ENCODE measurements around the gene FRMD8. TPM values are rescaled to one million over a fixed set of nuclear protein-coding genes. Genes with fewer than 3 reads are reported as not detected.

FRMD8 gene
- total RNA-seq, 1 donor from 2014 or later: 53.3 TPM

GRCh38 chr11:65403607-65404121, 17.2 kb downstream of the FRMD8 start:
- Histone ChIP-seq H3K27ac (no peak overlapping the region), H3K4me3 (no peak overlapping the region), H3K9me3 (no peaks in the 10 kb centered on the region), H3K27me3 (no peaks in the 10 kb centered on the region), H3K4me1 (peaks cover 4% of the 10 kb centered on the region), H3K36me3 (peaks cover 0 to 77% of the 10 kb centered on the region in 2 donors)
- no peak for DNase-seq (ENCODE audit: extremely low spot score in 2 of 2)
- TF ChIP-seq, protein P1, sequence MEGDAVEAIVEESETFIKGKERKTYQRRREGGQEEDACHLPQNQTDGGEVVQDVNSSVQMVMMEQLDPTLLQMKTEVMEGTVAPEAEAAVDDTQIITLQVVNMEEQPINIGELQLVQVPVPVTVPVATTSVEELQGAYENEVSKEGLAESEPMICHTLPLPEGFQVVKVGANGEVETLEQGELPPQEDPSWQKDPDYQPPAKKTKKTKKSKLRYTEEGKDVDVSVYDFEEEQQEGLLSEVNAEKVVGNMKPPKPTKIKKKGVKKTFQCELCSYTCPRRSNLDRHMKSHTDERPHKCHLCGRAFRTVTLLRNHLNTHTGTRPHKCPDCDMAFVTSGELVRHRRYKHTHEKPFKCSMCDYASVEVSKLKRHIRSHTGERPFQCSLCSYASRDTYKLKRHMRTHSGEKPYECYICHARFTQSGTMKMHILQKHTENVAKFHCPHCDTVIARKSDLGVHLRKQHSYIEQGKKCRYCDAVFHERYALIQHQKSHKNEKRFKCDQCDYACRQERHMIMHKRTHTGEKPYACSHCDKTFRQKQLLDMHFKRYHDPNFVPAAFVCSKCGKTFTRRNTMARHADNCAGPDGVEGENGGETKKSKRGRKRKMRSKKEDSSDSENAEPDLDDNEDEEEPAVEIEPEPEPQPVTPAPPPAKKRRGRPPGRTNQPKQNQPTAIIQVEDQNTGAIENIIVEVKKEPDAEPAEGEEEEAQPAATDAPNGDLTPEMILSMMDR (IDR thresholded peaks at IDR 0.05): no peak
- TF ChIP-seq POLR2A (IDR thresholded peaks at IDR 0.05) (no peak), POLR2AphosphoS5 (IDR thresholded peaks at IDR 0.05; ENCODE audit: insufficient read depth in 1 of 2, low read depth in 1 of 2) (no peak)
- intact Hi-C loops (cut with DNase I): no loop called here

GRCh38 chr11:65404210-65404609, 17.8 kb downstream of the FRMD8 start:
- peaks cover 0 to 76% of the 10 kb centered on the region in 2 donors for H3K36me3 ChIP-seq
- H3K4me1 ChIP-seq: peaks cover 8% of the 10 kb centered on the region
- H3K27me3 ChIP-seq: no peaks in the 10 kb centered on the region
- no peak overlapping the region for H3K27ac ChIP-seq
- no peak overlapping the region for H3K4me3 ChIP-seq
- no peak for DNase-seq (ENCODE audit: extremely low spot score in 2 of 2)
- TF ChIP-seq POLR2A (IDR thresholded peaks at IDR 0.05) (no peak), POLR2AphosphoS5 (IDR thresholded peaks at IDR 0.05; ENCODE audit: insufficient read depth in 1 of 2, low read depth in 1 of 2) (no peak)
- TF ChIP-seq, protein P1 (IDR thresholded peaks at IDR 0.05): no peak
- H3K9me3 ChIP-seq: no peaks in the 10 kb centered on the region
- intact Hi-C loops (cut with DNase I): no loop called here

DNA sequence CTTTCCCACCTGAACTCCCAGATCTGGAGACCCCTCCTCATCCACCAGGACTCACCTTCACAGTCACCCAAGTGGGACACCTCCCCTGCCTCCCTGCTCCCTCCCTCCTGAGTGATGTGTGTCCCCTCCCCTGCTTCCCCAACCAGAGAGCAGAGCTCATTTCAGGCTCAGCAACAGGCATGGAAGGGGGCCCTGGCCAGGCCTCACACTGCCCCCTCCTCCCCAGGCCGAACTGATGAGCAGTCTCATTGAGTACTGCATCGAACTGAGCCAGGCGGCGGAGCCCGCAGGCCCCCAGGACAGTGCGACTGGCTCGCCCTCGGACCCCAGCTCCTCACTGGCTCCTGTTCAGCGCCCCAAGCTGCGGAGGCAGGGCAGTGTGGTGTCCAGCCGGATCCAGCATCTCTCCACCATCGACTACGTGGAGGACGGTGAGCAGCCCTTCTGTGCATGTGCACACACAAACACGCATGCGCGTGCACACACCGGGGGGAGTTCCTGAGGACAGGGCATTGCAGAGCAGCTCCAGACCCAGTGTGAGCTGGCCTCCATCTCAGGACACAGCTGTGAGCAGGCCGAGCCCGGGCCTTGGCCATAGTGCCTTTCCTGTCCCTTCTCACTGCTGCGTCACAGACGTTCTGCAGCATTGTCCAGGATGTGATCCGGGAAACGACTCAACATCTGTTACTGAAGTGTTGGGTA, 18.4 kb downstream of the FRMD8 start:
- Histone ChIP-seq H3K9me3 (no peaks in the 10 kb centered on the region), H3K4me1 (peaks cover 8% of the 10 kb centered on the region), H3K27me3 (no peaks in the 10 kb centered on the region), H3K36me3 (peaks cover 0 to 76% of the 10 kb centered on the region in 2 donors), H3K27ac (no peak overlapping the region), H3K4me3 (no peak overlapping the region)
- intact Hi-C loops (cut with DNase I): no loop called here
- DNase-seq (ENCODE audit: extremely low spot score in 2 of 2): no peak
- TF ChIP-seq POLR2A (IDR thresholded peaks at IDR 0.05): no peak
- TF ChIP-seq, protein P1 (IDR thresholded peaks at IDR 0.05): no peak
- no peak for TF ChIP-seq POLR2AphosphoS5 (IDR thresholded peaks at IDR 0.05; ENCODE audit: insufficient read depth in 1 of 2, low read depth in 1 of 2)

GRCh38 chr11:65410936-65411680, 24.7 kb downstream of the FRMD8 start:
- H3K27me3 ChIP-seq: no peaks in the 10 kb centered on the region
- no peaks in the 10 kb centered on the region for H3K9me3 ChIP-seq
- H3K4me1 ChIP-seq: peaks cover 20% of the 10 kb centered on the region
- no peak overlapping the region for H3K27ac ChIP-seq
- TF ChIP-seq POLR2A (IDR thresholded peaks at IDR 0.05) (no peak), POLR2AphosphoS5 (IDR thresholded peaks at IDR 0.05; ENCODE audit: insufficient read depth in 1 of 2, low read depth in 1 of 2) (no peak)
- TF ChIP-seq, protein P1 (IDR thresholded peaks at IDR 0.05): no peak
- DNase-seq (ENCODE audit: extremely low spot score in 2 of 2): no peak
- H3K4me3 ChIP-seq: no peak overlapping the region
- intact Hi-C loops (cut with DNase I): no loop called here
- H3K36me3 ChIP-seq: peaks cover 0 to 50% of the 10 kb centered on the region in 2 donors
